GM12892 (cell line): Measurements from ENCODE around the gene STAC.

Experiments
- POLR2A ChIP-seq: IDR thresholded peaks from 2 replicates; pipeline ENCODE4 v1.6.1; 2011; ENCODE audit warnings: low read depth, low read length, control low read depth
- POLR2AphosphoS5 ChIP-seq: IDR thresholded peaks from 2 replicates; pipeline ENCODE4 v1.6.1; 2011; ENCODE audit warnings: low read depth, low read length, control low read depth
- TAF1 ChIP-seq: IDR thresholded peaks from 2 replicates; pipeline ENCODE4 v1.6.1; 2011; ENCODE audit warnings: low read depth, mild to moderate bottlenecking, control low read depth, low read length, borderline replicate concordance

- TF ChIP-seq POLR2A (no peak), POLR2AphosphoS5 (no peak), TAF1 (no peak)
Observed at GRCh38 chr3:36456784-36457183, 76.5 kb downstream of the STAC start.
